Bronchial epithelial cell (primary cell): ENCODE data around the gene TGFBR2. TPM values are rescaled to one million over a fixed set of nuclear protein-coding genes. Genes with fewer than 3 reads are reported as not detected.

Source experiments
- DNase-seq: peaks from one replicate; pipeline ENCODE4 v3.0.0-alpha.2; 2010; ENCODE audit warnings: low read depth
- FAIRE-seq: peaks from 2 replicates; lab custom pipeline; 2011; peaks lifted over from hg19 to GRCh38; lab: Jason Lieb, UNC
- H3K27me3 ChIP-seq: 2 replicates; pipeline ENCODE4 v1.5.1; 2011; ENCODE audit warnings: low read length; ENCODE audit not compliant: control insufficient read depth, insufficient read depth
- H3K36me3 ChIP-seq: 2 replicates; pipeline ENCODE4 v1.5.1; 2011; ENCODE audit warnings: low read length; ENCODE audit not compliant: control insufficient read depth, insufficient read depth
- H3K4me3 ChIP-seq: 2 replicates; pipeline ENCODE4 v1.5.1; 2011; ENCODE audit warnings: mild to moderate bottlenecking, low read depth, low read length, control low read depth
- CTCF ChIP-seq: IDR thresholded peaks from 2 replicates; pipeline ENCODE4 v1.5.1; 2011; ENCODE audit warnings: mild to moderate bottlenecking, moderate library complexity, low read length, control low read depth, inconsistent platforms; ENCODE audit not compliant: insufficient read depth, severe bottlenecking
- total RNA-seq: library from RNA; depleted of rRNA; stranded (reverse); fragments of >200 nt; gene quantifications from 2 replicates; pipeline ENCODE4 v1.2.1, GENCODE V29; 2014

Gene TGFBR2
- total RNA-seq, 1 donor from 2014 or later, result 25.5 TPM

GRCh38 chr3:30704931-30705890 lies 98.8 kb downstream of the TGFBR2 start:
- H3K4me3 ChIP-seq, result no peak overlapping the region
- DNase-seq, result no peak
- H3K36me3 ChIP-seq, result no peaks in the 10 kb centered on the region
- peak; percentile 91 for FAIRE-seq
- H3K27me3 ChIP-seq, result no peaks in the 10 kb centered on the region
- no peak for TF ChIP-seq CTCF

GRCh38 chr3:30707825-30708224 lies 101.4 kb downstream of the TGFBR2 start:
- FAIRE-seq (no peak), DNase-seq (no peak)
- no peaks in the 10 kb centered on the region for H3K27me3 ChIP-seq
- no peak overlapping the region for H3K4me3 ChIP-seq
- no peak for TF ChIP-seq CTCF
- H3K36me3 ChIP-seq, result no peaks in the 10 kb centered on the region

GRCh38 chr3:30708472-30708871 lies 102.1 kb downstream of the TGFBR2 start:
- no peak for TF ChIP-seq CTCF
- DNase-seq, result peak; percentile 73
- H3K4me3 ChIP-seq, result no peak overlapping the region
- FAIRE-seq, result no peak
- H3K27me3 ChIP-seq, result no peaks in the 10 kb centered on the region
- H3K36me3 ChIP-seq, result no peaks in the 10 kb centered on the region

GRCh38 chr3:30710017-30710416 lies 103.6 kb downstream of the TGFBR2 start:
- DNase-seq, result no peak
- TF ChIP-seq CTCF, result no peak
- Histone ChIP-seq H3K36me3 (no peaks in the 10 kb centered on the region), H3K4me3 (no peak overlapping the region), H3K27me3 (no peaks in the 10 kb centered on the region)
- no peak for FAIRE-seq

- Histone ChIP-seq H3K4me3 (no peak overlapping the region), H3K27me3 (no peaks in the 10 kb centered on the region), H3K36me3 (no peaks in the 10 kb centered on the region)
- no peak for TF ChIP-seq CTCF
- no peak for DNase-seq
- no peak for FAIRE-seq
Observed at GRCh38 chr3:30711151-30711550, 104.8 kb downstream of the TGFBR2 start.

GRCh38 chr3:30711867-30712266 lies 105.5 kb downstream of the TGFBR2 start:
- FAIRE-seq, result no peak
- Histone ChIP-seq H3K36me3 (no peaks in the 10 kb centered on the region), H3K27me3 (no peaks in the 10 kb centered on the region), H3K4me3 (no peak overlapping the region)
- TF ChIP-seq CTCF, result no peak
- no peak for DNase-seq
